Sigmoid colon (tissue), 7 donors: ENCODE data around the gene CNGA2. TPM values are rescaled to one million over a fixed set of nuclear protein-coding genes. Genes with fewer than 3 reads are reported as not detected.

ENCODE experiments used
- DNase-seq: peaks from one replicate; pipeline ENCODE4 v3.0.0-alpha.2; 2019
- H3K27ac ChIP-seq, 4 donors: fragments of 200-600 bp; sonication (generic); one replicate each; pipeline ENCODE4 v1.5.1; 2016 to 2019; ENCODE audit warnings: mild to moderate bottlenecking in 1 of 4
- H3K27me3 ChIP-seq, 3 donors: fragments of 200-600 bp; sonication (generic); one replicate each; pipeline ENCODE4 v1.5.1; 2019; ENCODE audit warnings: mild to moderate bottlenecking in 1 of 3
- H3K36me3 ChIP-seq, 4 donors: fragments of 200-600 bp; sonication (generic); one replicate each; pipeline ENCODE4 v1.5.1; 2016 to 2019
- H3K4me1 ChIP-seq, 4 donors: fragments of 200-600 bp; sonication (generic); one replicate each; pipeline ENCODE4 v1.5.1; 2017 to 2019
- H3K4me3 ChIP-seq, 4 donors: fragments of 200-600 bp; sonication (generic); one replicate each; pipeline ENCODE4 v1.5.1; 2017 to 2019; ENCODE audit warnings: mild to moderate bottlenecking in 2 of 4, moderate library complexity in 1 of 4
- H3K9me3 ChIP-seq, 4 donors: fragments of 200-600 bp in 3 of 4; sonication (generic) in 3 of 4; one replicate each; pipeline versions ENCODE4 v1.5.1 to v1.6.1; 2013 to 2019
- EP300 ChIP-seq, 4 donors: sonication (generic); formaldehyde crosslinking; IDR thresholded peaks; one replicate each; pipeline ENCODE4 v1.6.1; 2017; ENCODE audit warnings: antibody characterized with exemption in 4 of 4
- POLR2A ChIP-seq, 2 donors: fragments of 450-650 bp; IDR thresholded peaks; one replicate each; pipeline ENCODE4 v1.6.1; 2016; ENCODE audit warnings: antibody characterized with exemption in 2 of 2, mild to moderate bottlenecking in 2 of 2, moderate library complexity in 2 of 2
- POLR2AphosphoS5 ChIP-seq, 4 donors: sonication (generic); formaldehyde crosslinking; IDR thresholded peaks; one replicate each; pipeline ENCODE4 v1.6.1; 2017; ENCODE audit warnings: antibody characterized with exemption in 4 of 4
- WGBS, 2 donors: extraction: QIAGEN DNeasy Blood & Tissue Kit; methylation state at CpG; one replicate each; pipeline ENCODE4 v1.1.7; 2013; 5-methylcytosine and 5-hydroxymethylcytosine counted together
- intact Hi-C: fragments of 100-400 bp; cut with DNase I; formaldehyde crosslinking; loops from one replicate; pipeline ENCODE4 v1.15.1; 2023
- polyA plus RNA-seq, 3 donors: library from polyadenylated mRNA; stranded (reverse); fragments of 200-250 nt; gene quantifications; one replicate each; pipeline ENCODE4 v1.2.3, GENCODE V29; 2013
- total RNA-seq, 4 donors: library from RNA; depleted of rRNA; stranded (reverse); fragments of >200 nt; gene quantifications; one replicate each; pipeline ENCODE4 v1.1.0, GENCODE V29; 2016
- TF ChIP-seq, protein P1 (sequence below), 4 experiments: fragments of 450-650 bp in 3 of 4; fragments of 200-600 bp in 1 of 4; IDR thresholded peaks; one replicate each; pipeline ENCODE4 v1.5.1; 2016 to 2019; ENCODE audit warnings: antibody characterized with exemption in 4 of 4, mild to moderate bottlenecking in 3 of 4, moderate library complexity in 2 of 4
- donor health status: healthy with polysubstance abuse.
- donor health status: Bipolar disorder and iron deficiency.
- donor health status: healthy.

The CNGA2 gene
- total and polyA plus RNA-seq, 7 donors = under 0.01 TPM; not detected in 6

DNA sequence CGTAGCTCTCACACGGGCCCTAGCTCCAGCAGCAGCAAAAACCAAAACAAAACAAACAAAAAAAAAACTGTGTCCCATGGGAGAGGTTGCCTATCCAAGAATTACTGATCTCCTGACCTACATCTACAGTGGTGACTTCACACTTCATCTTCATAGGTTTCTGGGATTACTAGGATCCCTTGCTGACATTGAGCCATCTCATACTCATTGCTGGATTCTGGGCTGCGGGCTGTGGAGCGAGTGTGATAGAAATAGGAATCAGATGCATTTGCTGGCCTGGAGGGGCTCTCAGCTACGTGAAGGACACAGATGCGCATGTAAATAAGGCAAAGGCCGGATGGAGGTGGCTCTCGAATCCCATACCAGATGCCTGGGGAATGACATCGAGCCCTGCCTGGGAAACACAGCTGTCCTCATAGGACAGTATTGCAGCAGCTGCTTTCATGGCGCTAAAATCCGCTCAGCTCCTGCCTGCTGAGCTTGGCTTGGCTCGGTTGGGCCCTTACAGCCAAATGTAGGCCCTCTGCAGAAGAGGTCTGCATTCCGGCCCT lies 41.7 kb downstream of the CNGA2 start:
- Histone ChIP-seq H3K36me3 (no peaks in the 10 kb centered on the region), H3K4me3 (no peak overlapping the region), H3K27me3 (no peaks in the 10 kb centered on the region), H3K9me3 (no peaks in the 10 kb centered on the region), H3K27ac (no peak overlapping the region), H3K4me1 (no peaks in the 10 kb centered on the region)
- DNase-seq = no peak
- no peak for TF ChIP-seq POLR2A (IDR thresholded peaks at IDR 0.05)
- TF ChIP-seq, protein P1, sequence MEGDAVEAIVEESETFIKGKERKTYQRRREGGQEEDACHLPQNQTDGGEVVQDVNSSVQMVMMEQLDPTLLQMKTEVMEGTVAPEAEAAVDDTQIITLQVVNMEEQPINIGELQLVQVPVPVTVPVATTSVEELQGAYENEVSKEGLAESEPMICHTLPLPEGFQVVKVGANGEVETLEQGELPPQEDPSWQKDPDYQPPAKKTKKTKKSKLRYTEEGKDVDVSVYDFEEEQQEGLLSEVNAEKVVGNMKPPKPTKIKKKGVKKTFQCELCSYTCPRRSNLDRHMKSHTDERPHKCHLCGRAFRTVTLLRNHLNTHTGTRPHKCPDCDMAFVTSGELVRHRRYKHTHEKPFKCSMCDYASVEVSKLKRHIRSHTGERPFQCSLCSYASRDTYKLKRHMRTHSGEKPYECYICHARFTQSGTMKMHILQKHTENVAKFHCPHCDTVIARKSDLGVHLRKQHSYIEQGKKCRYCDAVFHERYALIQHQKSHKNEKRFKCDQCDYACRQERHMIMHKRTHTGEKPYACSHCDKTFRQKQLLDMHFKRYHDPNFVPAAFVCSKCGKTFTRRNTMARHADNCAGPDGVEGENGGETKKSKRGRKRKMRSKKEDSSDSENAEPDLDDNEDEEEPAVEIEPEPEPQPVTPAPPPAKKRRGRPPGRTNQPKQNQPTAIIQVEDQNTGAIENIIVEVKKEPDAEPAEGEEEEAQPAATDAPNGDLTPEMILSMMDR (IDR thresholded peaks at IDR 0.05) = no peak
- TF ChIP-seq EP300 (IDR thresholded peaks at IDR 0.05) = no peak
- no peak for TF ChIP-seq POLR2AphosphoS5 (IDR thresholded peaks at IDR 0.05)
- WGBS, 2 donors = 70 to 73% methylated on average over 13 of the region's 13 CpGs
- intact Hi-C loops = no loop called here

DNA sequence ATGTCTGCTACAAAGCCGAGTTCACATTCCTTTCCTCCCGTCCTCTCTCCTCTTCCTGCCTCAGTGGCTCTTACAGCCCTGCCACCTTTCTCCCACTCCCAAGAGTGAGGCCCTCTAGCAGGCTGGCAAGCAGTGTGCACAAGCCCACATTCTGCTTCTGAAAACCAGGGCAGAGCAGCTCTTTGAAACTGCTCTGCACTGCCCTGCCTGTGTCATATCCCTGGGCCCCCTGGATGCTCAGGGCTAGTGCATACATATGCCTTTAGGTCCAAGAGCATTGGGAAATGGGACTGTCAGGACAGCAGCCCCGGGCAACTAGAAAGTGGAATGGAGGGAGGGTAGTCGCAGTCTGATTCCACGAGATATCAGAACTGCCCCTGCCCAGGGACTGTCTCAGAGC lies 42.4 kb downstream of the CNGA2 start:
- TF ChIP-seq EP300 (IDR thresholded peaks at IDR 0.05) (no peak), POLR2AphosphoS5 (IDR thresholded peaks at IDR 0.05) (no peak), POLR2A (IDR thresholded peaks at IDR 0.05) (no peak)
- TF ChIP-seq, protein P1 (IDR thresholded peaks at IDR 0.05) = no peak
- Histone ChIP-seq H3K9me3 (no peaks in the 10 kb centered on the region), H3K4me3 (no peak overlapping the region), H3K27ac (no peak overlapping the region), H3K36me3 (no peaks in the 10 kb centered on the region), H3K27me3 (no peaks in the 10 kb centered on the region), H3K4me1 (no peaks in the 10 kb centered on the region)
- 82% methylated on average over 5 of the region's 5 CpGs for WGBS, 2 donors
- intact Hi-C loops = no loop called here
- DNase-seq = no peak

DNA sequence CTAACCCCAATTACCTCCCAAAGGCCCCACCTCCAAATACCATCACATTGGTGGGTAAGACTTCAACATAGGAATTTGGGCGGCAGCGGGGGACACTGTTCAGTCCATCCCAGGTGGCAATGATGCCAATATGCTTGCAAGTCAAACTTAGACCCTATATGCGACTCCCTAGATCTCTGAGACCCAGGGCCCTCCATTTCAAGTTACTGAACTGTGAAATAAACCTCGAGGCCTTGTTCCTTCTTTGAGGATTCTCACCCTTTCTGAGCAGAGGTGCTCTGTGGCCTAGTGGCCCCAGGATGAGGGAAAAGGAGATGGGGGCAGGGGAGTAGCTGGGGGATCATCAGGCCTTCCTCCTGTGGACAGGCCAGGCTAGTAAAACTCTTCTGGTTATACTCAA lies 44.7 kb downstream of the CNGA2 start:
- no peaks in the 10 kb centered on the region for H3K9me3 ChIP-seq
- 82 to 90% methylated on average over 4 of the region's 4 CpGs for WGBS, 2 donors
- no peak for DNase-seq
- H3K36me3 ChIP-seq = no peaks in the 10 kb centered on the region
- no peaks in the 10 kb centered on the region for H3K27me3 ChIP-seq
- no peak overlapping the region for H3K27ac ChIP-seq
- no peak overlapping the region for H3K4me3 ChIP-seq
- intact Hi-C loops = no loop called here
- no peaks in the 10 kb centered on the region for H3K4me1 ChIP-seq
- TF ChIP-seq EP300 (IDR thresholded peaks at IDR 0.05) (no peak), POLR2A (IDR thresholded peaks at IDR 0.05) (no peak), POLR2AphosphoS5 (IDR thresholded peaks at IDR 0.05) (no peak)
- TF ChIP-seq, protein P1 (IDR thresholded peaks at IDR 0.05) = no peak

DNA sequence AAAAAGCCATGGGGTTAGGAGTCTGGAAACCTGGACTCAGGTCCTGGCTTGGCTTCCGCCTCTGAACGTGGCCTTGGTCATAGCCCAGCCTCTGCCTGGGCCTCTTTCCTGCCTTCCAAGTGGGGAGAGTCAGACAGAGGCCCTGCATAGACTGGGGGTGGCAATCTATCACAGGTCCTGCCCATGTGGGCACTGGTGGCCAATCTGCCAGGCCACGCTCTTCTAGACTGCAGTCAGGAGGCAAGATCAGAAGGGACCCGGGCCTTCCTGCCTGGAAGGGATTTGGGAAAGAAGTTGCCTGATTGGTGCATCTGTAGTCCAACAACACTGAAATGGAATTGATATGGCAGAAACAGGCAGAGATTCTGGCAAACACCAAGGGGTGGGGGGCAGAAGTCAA lies 46.1 kb downstream of the CNGA2 start:
- H3K27ac ChIP-seq = no peak overlapping the region
- no peaks in the 10 kb centered on the region for H3K9me3 ChIP-seq
- no peak for DNase-seq
- no peaks in the 10 kb centered on the region for H3K36me3 ChIP-seq
- H3K4me3 ChIP-seq = no peak overlapping the region
- H3K27me3 ChIP-seq = no peaks in the 10 kb centered on the region
- H3K4me1 ChIP-seq = no peaks in the 10 kb centered on the region
- intact Hi-C loops = no loop called here
- WGBS, 2 donors = 86 to 88% methylated on average over 4 of the region's 4 CpGs
- TF ChIP-seq EP300 (IDR thresholded peaks at IDR 0.05) (no peak), POLR2A (IDR thresholded peaks at IDR 0.05) (no peak), POLR2AphosphoS5 (IDR thresholded peaks at IDR 0.05) (no peak)
- TF ChIP-seq, protein P1 (IDR thresholded peaks at IDR 0.05) = no peak

DNA sequence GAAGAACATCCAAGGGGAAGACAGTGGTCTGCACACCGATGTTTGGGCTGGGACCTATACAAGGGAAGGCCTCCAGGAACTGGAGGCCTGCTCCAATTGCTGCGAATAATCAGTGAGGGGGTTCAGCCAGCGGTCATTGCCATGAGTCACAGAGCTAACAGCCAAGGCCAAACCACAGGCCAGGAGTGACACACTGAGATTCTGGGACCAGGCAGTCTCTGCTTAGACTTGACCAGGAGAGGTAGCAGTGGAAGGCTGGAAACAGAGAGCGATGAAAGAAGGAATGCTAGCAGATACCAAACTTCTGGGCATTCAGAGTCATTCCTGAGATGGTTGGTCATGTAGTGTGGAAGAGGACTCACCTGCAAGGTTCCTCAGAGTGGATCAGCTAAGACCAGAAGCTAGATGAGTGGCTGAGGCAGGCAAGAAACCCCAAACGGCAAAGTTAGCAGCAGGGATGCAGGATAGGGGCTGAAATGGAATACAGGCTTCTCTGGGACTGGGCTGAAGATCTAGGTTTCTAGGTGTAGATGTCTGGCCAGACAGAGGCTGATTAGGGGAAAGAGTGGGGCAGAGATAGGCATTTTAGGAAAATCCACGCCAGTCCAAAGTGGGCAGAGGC lies 54.7 kb downstream of the CNGA2 start:
- intact Hi-C loops = no loop called here
- H3K27me3 ChIP-seq = no peaks in the 10 kb centered on the region
- no peak overlapping the region for H3K27ac ChIP-seq
- TF ChIP-seq POLR2A (IDR thresholded peaks at IDR 0.05) (no peak), POLR2AphosphoS5 (IDR thresholded peaks at IDR 0.05) (no peak), EP300 (IDR thresholded peaks at IDR 0.05) (no peak)
- TF ChIP-seq, protein P1 (IDR thresholded peaks at IDR 0.05) = no peak
- no peaks in the 10 kb centered on the region for H3K4me1 ChIP-seq
- H3K4me3 ChIP-seq = no peak overlapping the region
- H3K9me3 ChIP-seq = no peaks in the 10 kb centered on the region
- peak; percentile 79 for DNase-seq
- 76 to 79% methylated on average over 6 of the region's 6 CpGs for WGBS, 2 donors
- no peaks in the 10 kb centered on the region for H3K36me3 ChIP-seq
